ENCODE data around the gene ARHGEF28.

DNA sequence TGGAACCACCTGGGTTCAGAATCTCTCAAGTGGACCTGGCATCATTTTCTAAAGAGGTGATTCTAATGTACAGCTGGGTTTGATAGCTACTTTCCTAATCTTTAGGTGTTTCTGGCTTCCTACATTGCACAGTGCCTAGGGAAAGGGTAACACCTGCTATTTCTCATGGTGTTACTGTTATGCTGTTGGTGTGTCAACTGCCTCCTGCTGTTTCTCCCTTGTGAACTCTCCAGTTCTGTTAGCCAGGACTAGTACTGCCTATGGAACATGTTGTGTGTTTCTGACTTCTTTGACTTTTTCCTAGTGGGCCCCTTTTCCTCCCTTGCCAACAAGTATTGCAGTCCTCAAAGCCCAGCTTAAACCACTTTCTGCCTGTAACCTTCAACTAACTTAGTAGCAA is 5.5 kb downstream of the ARHGEF28 start:
- TF ChIP-seq, protein P1, sequence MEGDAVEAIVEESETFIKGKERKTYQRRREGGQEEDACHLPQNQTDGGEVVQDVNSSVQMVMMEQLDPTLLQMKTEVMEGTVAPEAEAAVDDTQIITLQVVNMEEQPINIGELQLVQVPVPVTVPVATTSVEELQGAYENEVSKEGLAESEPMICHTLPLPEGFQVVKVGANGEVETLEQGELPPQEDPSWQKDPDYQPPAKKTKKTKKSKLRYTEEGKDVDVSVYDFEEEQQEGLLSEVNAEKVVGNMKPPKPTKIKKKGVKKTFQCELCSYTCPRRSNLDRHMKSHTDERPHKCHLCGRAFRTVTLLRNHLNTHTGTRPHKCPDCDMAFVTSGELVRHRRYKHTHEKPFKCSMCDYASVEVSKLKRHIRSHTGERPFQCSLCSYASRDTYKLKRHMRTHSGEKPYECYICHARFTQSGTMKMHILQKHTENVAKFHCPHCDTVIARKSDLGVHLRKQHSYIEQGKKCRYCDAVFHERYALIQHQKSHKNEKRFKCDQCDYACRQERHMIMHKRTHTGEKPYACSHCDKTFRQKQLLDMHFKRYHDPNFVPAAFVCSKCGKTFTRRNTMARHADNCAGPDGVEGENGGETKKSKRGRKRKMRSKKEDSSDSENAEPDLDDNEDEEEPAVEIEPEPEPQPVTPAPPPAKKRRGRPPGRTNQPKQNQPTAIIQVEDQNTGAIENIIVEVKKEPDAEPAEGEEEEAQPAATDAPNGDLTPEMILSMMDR (IDR thresholded peaks at IDR 0.05; ENCODE audit: poor library complexity): no peak
- TF ChIP-seq EZH2 (IDR thresholded peaks at IDR 0.05; ENCODE audit: borderline replicate concordance) (no peak), EZH2phosphoT487 (IDR thresholded peaks at IDR 0.05; ENCODE audit: low read depth, severe bottlenecking, unreplicated experiment) (no peak)
